Esophagus mucosa (tissue), 1 donor: ENCODE data around the gene ZNF750. TPM values are rescaled to one million over a fixed set of nuclear protein-coding genes. Genes with fewer than 3 reads are reported as not detected.

Source experiments
- ATAC-seq: fragments of 200-7000 bp; cut with Tn5 transposase; one replicate; pipeline ENCODE4 v1.9.1; 2020
- total RNA-seq: library from RNA; stranded (reverse); gene quantifications from one replicate; pipeline ENCODE4 v1.2.4, GENCODE V29; 2023
- donor health status: DM: yes; HTN: yes; CAD: no.

Gene ZNF750
- total RNA-seq, 1 donor from 2014 or later: 133 TPM

DNA sequence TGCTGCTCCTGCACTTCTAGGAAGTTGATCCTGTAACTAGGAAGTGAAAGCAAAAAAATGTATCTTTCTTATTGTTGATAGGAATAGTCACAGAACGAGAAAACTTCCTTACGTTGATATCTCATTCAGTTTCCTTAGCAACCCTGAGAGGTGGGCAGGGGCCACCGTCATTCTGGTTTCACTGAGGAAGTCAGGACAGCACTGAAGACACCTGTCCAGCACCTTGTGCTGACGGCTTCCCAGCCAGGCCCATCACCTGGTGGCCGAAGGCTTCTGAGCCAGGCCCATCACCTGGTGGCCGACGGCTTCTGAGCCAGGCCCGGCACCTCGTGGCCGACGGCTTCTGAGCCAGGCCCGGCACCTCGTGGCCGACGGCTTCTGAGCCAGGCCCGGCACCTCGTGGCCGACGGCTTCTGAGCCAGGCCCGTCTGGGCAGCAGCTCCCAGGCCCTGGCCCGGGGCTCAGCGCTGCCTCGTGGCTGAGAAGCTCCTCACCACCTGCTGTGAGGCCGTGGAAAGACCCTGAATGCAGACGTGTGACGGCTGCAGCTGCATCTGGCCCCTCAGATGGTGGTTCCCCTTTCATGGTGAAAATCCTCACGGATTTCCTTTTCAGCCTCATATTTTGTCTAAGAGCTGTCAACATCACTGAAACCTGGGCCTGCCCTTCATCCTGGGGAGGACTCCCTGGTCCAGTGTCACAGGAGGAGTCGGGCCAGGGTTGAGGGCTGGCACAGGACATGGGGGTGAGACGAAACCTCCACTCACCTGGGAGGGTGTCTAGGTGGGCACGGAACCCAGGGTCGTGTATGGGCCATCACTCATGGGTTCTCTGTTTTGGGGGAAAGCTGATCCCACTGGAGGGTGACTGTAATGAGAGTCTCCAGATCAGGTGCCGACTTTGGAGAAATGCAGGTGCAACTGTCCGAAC is 33.0 kb upstream of the ZNF750 start:
- ATAC-seq: no peak

GRCh38 chr17:82871776-82872561 is 32.1 kb upstream of the ZNF750 start:
- ATAC-seq: no peak

DNA sequence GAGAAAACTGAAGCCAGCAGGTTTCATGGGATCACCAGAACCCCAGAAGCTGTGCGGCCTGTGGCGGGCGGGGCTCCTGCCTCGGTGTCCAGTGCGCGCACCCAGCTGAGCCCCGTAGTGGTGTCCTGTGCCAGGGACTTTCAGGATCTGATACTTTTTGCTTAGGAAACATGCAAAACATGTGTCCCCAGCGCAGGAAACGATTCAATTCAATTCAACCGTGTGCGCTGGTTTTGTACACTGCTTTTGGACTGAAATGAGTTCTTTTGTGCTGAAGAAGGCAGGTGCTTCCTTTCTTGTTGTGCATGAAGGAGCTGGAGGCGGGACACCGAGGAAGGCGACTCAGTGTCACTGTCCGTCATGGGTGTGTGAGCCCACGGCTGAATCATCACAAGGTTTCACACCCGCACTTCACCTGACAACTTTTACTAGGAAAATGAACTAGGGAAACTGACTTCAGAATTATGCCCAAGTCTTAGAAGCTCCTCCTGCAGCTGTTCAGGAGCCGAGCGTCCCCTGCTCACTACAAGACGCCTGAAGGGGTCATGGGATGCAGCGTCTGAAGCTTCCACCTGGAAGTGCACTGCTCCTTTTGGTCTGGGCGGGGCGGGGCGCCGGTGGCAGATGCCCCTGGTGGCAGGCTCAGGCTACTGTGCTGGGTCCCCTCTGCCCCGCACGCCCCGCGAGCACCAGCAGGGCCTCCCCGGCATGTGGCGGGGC is 31.4 kb upstream of the ZNF750 start:
- ATAC-seq: peak; percentile 21

DNA sequence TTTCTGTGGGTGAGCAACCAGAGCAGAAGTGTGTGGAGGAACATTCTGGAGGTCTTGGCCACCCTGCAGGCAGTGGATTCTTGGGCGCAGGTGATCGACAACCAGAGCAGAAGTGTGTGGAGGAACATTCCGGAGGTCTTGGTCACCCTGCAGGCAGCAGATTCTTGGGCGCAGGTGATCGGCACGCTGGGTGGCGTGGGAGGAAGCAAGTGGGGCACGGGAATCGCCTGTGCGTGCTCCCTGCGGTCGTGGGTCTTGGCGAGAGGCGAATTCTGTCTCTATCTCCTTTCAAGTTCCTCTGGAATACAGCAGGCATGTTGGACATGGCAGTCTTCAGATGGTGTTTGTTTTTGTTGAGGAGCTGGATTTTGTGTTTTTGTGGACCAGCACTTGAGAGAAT is 30.7 kb upstream of the ZNF750 start:
- no peak for ATAC-seq

GRCh38 chr17:82870091-82870491 is 30.3 kb upstream of the ZNF750 start:
- no peak for ATAC-seq

DNA sequence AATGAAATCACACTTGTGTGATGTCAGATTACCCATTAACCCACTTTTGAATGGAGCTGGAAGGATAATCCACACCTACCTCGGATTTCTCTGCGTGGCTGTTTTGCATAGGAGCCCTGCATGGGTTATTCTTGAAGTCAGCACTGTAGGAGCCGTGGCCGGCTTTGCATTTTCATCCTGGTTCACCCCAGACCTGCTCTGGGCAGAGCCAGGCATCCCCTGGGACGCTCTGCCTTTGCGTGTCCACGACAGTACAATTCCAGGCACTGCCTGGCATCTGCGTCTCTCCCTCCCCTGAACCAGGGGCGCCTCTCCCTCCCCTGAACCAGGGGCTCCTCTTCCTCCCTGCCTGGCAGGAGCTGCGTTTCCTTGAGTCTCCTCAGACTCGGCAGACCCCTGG is 29.7 kb upstream of the ZNF750 start:
- no peak for ATAC-seq

- ATAC-seq: no peak
Observed at GRCh38 chr17:82868715-82869131, 28.9 kb upstream of the ZNF750 start.

GRCh38 chr17:82867763-82868325 is 28.0 kb upstream of the ZNF750 start:
- no peak for ATAC-seq

GRCh38 chr17:82866590-82867191 is 26.9 kb upstream of the ZNF750 start:
- peak; percentile 1 for ATAC-seq

DNA sequence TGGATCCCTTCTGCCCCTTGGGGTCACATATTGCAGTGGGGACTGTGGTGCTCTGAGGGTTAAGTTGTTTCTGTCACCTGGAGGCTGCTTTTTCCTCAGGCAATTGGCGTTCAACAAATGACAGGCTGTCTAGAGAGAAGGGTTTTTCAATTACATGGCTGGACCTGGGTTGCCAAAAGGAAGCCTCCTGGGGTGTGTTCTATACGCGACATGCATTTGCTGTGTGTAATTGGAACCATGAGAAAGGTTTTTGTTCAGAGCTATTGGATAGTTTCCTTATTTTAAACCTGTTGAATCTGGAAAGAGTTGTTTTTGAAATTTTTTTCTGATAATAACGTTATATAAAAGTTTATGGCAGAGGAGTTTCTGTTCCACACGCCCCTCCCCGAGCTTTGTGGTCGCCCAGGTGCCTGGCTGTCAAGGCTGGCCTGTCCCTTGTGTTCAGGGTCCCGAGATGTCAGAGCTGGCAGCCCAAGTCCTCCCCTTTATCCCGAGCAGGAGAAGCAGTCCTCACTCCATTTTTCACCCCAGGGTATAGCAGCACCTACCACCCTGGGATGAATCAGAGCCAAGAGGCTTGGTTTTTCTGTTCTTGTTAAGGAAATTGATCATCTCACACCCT is 26.1 kb upstream of the ZNF750 start:
- ATAC-seq: no peak

DNA sequence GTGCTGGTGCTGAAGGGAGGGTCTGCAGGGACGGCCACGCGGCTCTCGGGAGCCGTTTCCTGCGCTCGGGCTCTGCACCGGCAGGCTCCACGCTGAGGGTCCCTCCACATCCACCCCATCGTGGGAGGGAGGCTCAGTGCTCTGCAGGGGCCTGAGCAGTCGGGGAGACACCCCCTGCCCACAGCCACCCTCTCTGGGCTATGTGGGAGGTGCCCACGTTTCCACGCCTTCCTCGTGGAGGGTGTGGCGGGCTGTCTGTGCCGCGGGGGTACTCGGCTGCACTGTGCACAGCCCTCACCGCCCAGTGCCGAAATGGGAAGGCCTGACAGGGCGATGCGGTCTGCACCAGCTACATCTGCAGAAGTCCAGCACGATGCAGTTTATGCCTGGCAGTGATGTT is 25.5 kb upstream of the ZNF750 start:
- ATAC-seq: peak; percentile 1

DNA sequence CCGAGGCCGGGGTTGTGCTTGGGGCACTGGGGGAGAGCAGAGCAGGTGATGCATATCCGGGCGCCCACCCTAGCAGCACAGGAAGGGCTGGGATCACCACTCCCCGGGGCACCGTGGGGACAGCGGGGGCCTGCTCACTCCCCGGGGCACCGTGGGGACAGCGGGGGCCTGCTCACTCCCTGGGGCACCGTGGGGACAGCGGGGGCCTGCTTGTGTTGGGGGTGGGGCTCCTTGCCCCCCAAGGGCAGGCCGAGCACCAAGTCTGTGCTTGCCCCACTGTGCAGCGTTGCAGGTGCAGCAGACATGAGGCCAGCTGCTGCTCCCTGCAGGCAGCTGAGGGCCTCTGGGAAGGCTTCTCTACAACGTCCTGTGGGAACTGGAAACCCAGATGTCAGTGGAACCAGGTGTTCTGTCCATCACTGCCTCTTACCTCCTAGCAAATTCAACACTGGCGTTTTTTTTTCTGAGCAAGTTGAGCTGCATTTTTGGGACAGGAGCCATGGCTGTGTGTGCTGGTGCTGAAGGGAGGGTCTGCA is 25.0 kb upstream of the ZNF750 start:
- ATAC-seq: no peak

GRCh38 chr17:82863941-82864712 is 24.3 kb upstream of the ZNF750 start:
- ATAC-seq: peak; percentile 30

GRCh38 chr17:82863383-82863940 is 23.6 kb upstream of the ZNF750 start:
- ATAC-seq: no peak

- no peak for ATAC-seq
Observed at GRCh38 chr17:82862737-82863382, 23.0 kb upstream of the ZNF750 start.

GRCh38 chr17:82862191-82862590 is 22.4 kb upstream of the ZNF750 start:
- no peak for ATAC-seq

DNA sequence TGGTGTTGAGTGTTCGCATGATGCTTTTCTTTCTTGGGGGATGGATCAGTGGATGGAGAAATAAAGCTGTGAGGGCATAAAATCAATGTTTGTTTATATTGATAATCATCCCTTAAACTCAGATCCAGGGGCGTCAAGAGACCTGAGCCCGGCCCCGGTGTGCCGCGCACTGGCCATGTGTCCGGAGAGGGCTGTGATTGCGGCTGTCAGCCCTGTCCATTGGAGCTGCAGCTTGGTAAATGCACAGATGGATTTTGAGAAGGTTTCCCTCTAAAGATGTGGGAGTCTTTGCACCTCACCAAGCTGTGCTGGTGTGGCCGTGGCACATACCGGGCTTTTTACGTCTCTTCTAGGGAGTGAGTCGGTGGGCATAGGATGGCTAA is 21.6 kb upstream of the ZNF750 start:
- no peak for ATAC-seq

DNA sequence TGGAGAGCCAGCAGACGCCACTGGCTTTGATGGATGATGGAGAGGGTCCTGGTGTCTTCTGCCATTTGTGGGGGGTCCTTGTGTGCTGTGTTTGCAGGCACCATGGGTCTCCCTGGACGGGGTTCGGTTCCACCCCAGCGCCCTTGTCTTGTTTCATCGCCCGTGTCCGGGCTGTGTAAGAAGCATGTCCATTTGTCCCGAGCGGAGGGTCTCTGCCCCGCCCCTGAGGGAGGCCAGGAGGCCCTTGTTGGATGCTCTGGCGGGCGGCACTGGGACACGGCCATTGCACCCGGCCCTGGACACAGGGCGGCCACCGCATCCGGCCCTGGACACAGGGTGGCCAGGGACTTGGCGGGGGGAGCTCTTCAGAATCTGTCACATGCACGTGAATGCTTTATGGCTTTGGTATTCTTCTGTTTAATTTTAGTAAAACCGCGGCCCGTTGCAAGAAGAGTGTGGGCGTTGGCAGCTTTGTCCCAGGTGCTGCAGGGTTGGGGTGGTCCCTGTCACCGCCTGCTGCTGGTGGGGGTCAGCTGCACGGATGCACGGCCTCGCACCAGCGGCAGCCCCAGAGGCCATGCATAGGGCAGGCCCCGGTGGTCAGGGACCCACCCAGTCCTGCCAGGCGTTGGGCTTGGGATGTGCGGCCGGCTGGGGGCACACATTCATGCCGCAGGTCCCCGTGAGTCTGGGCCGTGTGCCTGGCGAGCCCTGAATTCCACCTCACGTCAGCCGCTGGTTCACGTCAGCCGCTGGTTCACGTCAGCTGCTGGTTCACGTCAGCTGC is 21.0 kb upstream of the ZNF750 start:
- ATAC-seq: no peak
